ENCODE measurements around the gene UMODL1. TPM values are rescaled to one million over a fixed set of nuclear protein-coding genes. Genes with fewer than 3 reads are reported as not detected.

Gene UMODL1
- total and polyA plus RNA-seq, 8 donors = under 0.01 TPM; not detected in 7

GRCh38 chr21:42191696-42192595 is 120.8 kb downstream of the UMODL1 start:
- Histone ChIP-seq H3K4me3 (no peak overlapping the region), H3K4me1 (peaks cover 4 to 37% (median 8%) of the 10 kb centered on the region in 4 donors), H3K9me3 (no peaks in the 10 kb centered on the region), H3K27me3 (peaks cover 0 to 8% (median 0%) of the 10 kb centered on the region in 3 donors), H3K36me3 (no peaks in the 10 kb centered on the region), H3K27ac (no peak overlapping the region)
- intact Hi-C loops (cut with DNase I; ENCODE audit: low total_unique reads) = no loop called here
- WGBS, 5 donors = 65 to 79% (median 69%) methylated on average over 21 of the region's 21 CpGs
- TF ChIP-seq CTCF (IDR thresholded peaks at IDR 0.05) = no peak
- no peak for TF ChIP-seq POLR2A (IDR thresholded peaks at IDR 0.05)
- TF ChIP-seq EP300 (IDR thresholded peaks at IDR 0.05) = no peak
- no peak for TF ChIP-seq POLR2AphosphoS5 (IDR thresholded peaks at IDR 0.05)
- DNase-seq = no peak

Other genes with a start within 250 kb of the UMODL1 start
- 10 to 100 TPM in 2 of 5 donors, 1 to 10 TPM in 3; 2.6 to 44.6 (median 10.0) TPM for gene PRDM15, start 192.0 kb upstream of the UMODL1 start, total RNA-seq
- 1 to 10 TPM in 2 of 3 donors, under 1 TPM in 1; 0.92 to 2.6 (median 1.4) TPM for gene PRDM15, start 192.0 kb upstream of the UMODL1 start, polyA plus RNA-seq
- gene C2CD2, start 117.3 kb upstream of the UMODL1 start, total RNA-seq = 10 to 100 TPM; 13.4 to 31.9 (median 18.7) TPM
- 1 to 10 TPM; 4.6 to 9.5 (median 6.1) TPM for gene C2CD2, start 117.3 kb upstream of the UMODL1 start, polyA plus RNA-seq
- gene ZBTB21, start 61.0 kb upstream of the UMODL1 start, total RNA-seq = 10 to 100 TPM in 2 of 5 donors, 1 to 10 TPM in 3; 4.3 to 18.7 (median 6.7) TPM
- gene ZBTB21, start 61.0 kb upstream of the UMODL1 start, polyA plus RNA-seq = 1 to 10 TPM; 1.9 to 4.7 (median 2.4) TPM
- 10 to 100 TPM in 4 of 5 donors, 1 to 10 TPM in 1; 4.1 to 65.9 (median 31.6) TPM for gene ABCG1, start 147.8 kb downstream of the UMODL1 start, total RNA-seq
- 1 to 10 TPM; 3.1 to 4.7 (median 4.2) TPM for gene ABCG1, start 147.8 kb downstream of the UMODL1 start, polyA plus RNA-seq
- gene TFF3, start 244.1 kb downstream of the UMODL1 start, total RNA-seq = 100 to 1,000 TPM in 2 of 5 donors, 10 to 100 TPM in 2, 1 to 10 TPM in 1; 2.0 to 488 (median 49.6) TPM
- gene TFF3, start 244.1 kb downstream of the UMODL1 start, polyA plus RNA-seq = 10 to 100 TPM in 2 of 3 donors, 1 to 10 TPM in 1; 7.1 to 27.8 (median 26.8) TPM

All from stomach (tissue), 9 donors.